HepG2 (cell line): ENCODE data around the gene SH3BGR. TPM values are rescaled to one million over a fixed set of nuclear protein-coding genes. Genes with fewer than 3 reads are reported as not detected.

Experiments
- CC2D1A ChIP-seq: sonication (generic); formaldehyde crosslinking; IDR thresholded peaks from 2 replicates; pipeline ENCODE4 v1.8.1; 2023; ENCODE audit warnings: mild to moderate bottlenecking, missing genetic modification reagents
- CHD2 ChIP-seq: IDR thresholded peaks from 2 replicates; pipeline ENCODE4 v1.6.1; 2011; ENCODE audit warnings: low read depth, low read length, improper control_type of control experiment
- FLYWCH1 ChIP-seq: sonication (generic); formaldehyde crosslinking; IDR thresholded peaks from 2 replicates; pipeline ENCODE4 v1.8.1; 2023; ENCODE audit warnings: mild to moderate bottlenecking, missing genetic modification reagents
- GABPB1 ChIP-seq: IDR thresholded peaks from 2 replicates; pipeline ENCODE4 v1.6.1; 2016; ENCODE audit warnings: mild to moderate bottlenecking, missing genetic modification reagents, moderate library complexity, missing compliant biosample characterization
- GTF2F1 ChIP-seq: fragments of 150-350 bp; IDR thresholded peaks from 2 replicates; pipeline ENCODE4 v1.6.1; 2014; ENCODE audit warnings: low read length
- HDAC1 ChIP-seq: sonication (generic); formaldehyde crosslinking; IDR thresholded peaks from 2 replicates; pipeline ENCODE4 v1.5.1; 2020; ENCODE audit warnings: mild to moderate bottlenecking, missing genetic modification reagents
- HMGA1 ChIP-seq: sonication (generic); formaldehyde crosslinking; conservative IDR thresholded peaks from 2 replicates; pipeline ENCODE4 v1.4.0; 2020; ENCODE audit warnings: missing genetic modification reagents
- HOXA3 ChIP-seq: sonication (generic); formaldehyde crosslinking; IDR thresholded peaks from 2 replicates; pipeline ENCODE4 v1.5.0; 2020; ENCODE audit warnings: missing genetic modification reagents
- KDM1A ChIP-seq: IDR thresholded peaks from 2 replicates; pipeline ENCODE4 v1.6.1; 2016; ENCODE audit warnings: missing compliant biosample characterization
- KLF11 ChIP-seq: IDR thresholded peaks from 2 replicates; pipeline ENCODE4 v1.6.1; 2016; ENCODE audit warnings: missing compliant biosample characterization
- KMT2B ChIP-seq: IDR thresholded peaks from 2 replicates; pipeline ENCODE4 v1.6.1; 2016; ENCODE audit warnings: missing genetic modification reagents, missing compliant biosample characterization
- NR2F6 ChIP-seq, 2 experiments: IDR thresholded peaks; 2 replicates each; pipeline ENCODE4 v1.6.1; 2016; ENCODE audit warnings: antibody characterized with exemption in 1 of 2, mild to moderate bottlenecking in 1 of 2
- POLR2A ChIP-seq, 2 experiments: IDR thresholded peaks; 2 replicates each; pipeline ENCODE4 v1.6.1; 2011; ENCODE audit warnings: low read depth in 2 of 2, low read length in 2 of 2, mild to moderate bottlenecking in 1 of 2, moderate library complexity in 1 of 2; ENCODE audit not compliant: insufficient read depth in 1 of 2
- RAD51 ChIP-seq: fragments of 450-650 bp; IDR thresholded peaks from 2 replicates; pipeline ENCODE4 v1.6.1; 2016; ENCODE audit warnings: borderline replicate concordance
- SNAPC2 ChIP-seq: sonication (generic); formaldehyde crosslinking; IDR thresholded peaks from 2 replicates; pipeline ENCODE4 v1.8.1; 2022; ENCODE audit warnings: mild to moderate bottlenecking, missing genetic modification reagents
- SOX6 ChIP-seq, 2 experiments: fragments of 450-650 bp in 1 of 2; sonication (generic) in 1 of 2; formaldehyde crosslinking in 1 of 2; IDR thresholded peaks; 2 replicates each; pipeline versions ENCODE4 v1.4.0 to v1.6.1; 2017 to 2020; ENCODE audit warnings: antibody characterized with exemption in 1 of 2, mild to moderate bottlenecking in 1 of 2, missing genetic modification reagents in 1 of 2
- STAG1 ChIP-seq: sonication (generic); formaldehyde crosslinking; IDR thresholded peaks from 2 replicates; pipeline ENCODE4 v1.4.0; 2020; ENCODE audit warnings: missing genetic modification reagents
- ZIK1 ChIP-seq: sonication (generic); formaldehyde crosslinking; IDR thresholded peaks from 2 replicates; pipeline ENCODE4 v1.5.0; 2020; ENCODE audit warnings: mild to moderate bottlenecking, low read depth, missing genetic modification reagents, borderline replicate concordance
- ZNF143 ChIP-seq: sonication (generic); formaldehyde crosslinking; IDR thresholded peaks from 2 replicates; pipeline ENCODE4 v1.4.0; 2020; ENCODE audit warnings: missing genetic modification reagents
- ZNF430 ChIP-seq: sonication (generic); formaldehyde crosslinking; IDR thresholded peaks from 2 replicates; pipeline ENCODE4 v1.9.0; 2021; ENCODE audit warnings: mild to moderate bottlenecking, missing genetic modification reagents
- ZNF607 ChIP-seq: sonication (generic); formaldehyde crosslinking; IDR thresholded peaks from 2 replicates; pipeline ENCODE4 v1.5.1; 2020; ENCODE audit warnings: missing genetic modification reagents, mild to moderate bottlenecking, borderline replicate concordance
- ZNF652 ChIP-seq: IDR thresholded peaks from 2 replicates; pipeline ENCODE4 v1.6.1; 2016; ENCODE audit warnings: low read depth, borderline replicate concordance
- ZNF788 ChIP-seq: sonication (generic); formaldehyde crosslinking; IDR thresholded peaks from 2 replicates; pipeline ENCODE4 v1.5.0; 2020; ENCODE audit warnings: mild to moderate bottlenecking, missing genetic modification reagents, borderline replicate concordance
- ZNF879 ChIP-seq: sonication (generic); formaldehyde crosslinking; IDR thresholded peaks from 2 replicates; pipeline ENCODE4 v1.8.1; 2023; ENCODE audit warnings: missing genetic modification reagents
- polyA plus RNA-seq, 8 experiments: library from polyadenylated mRNA; depleted of rRNA in 3 of 8; stranded (reverse) in 7 of 8; unstranded in 1 of 8; fragments of >200 nt; fragmentation: Illumina TruSeq in 4 of 8; extraction: Trizol in 4 of 8; gene quantifications; 2 replicates each; pipeline versions ENCODE4 v1.2.1 to v1.2.3, GENCODE V29; 2011 to 2016; ENCODE audit warnings: low read depth in 4 of 8, missing spikeins in 1 of 8, mixed read lengths in 1 of 8; ENCODE audit not compliant: insufficient read depth in 1 of 8
- total RNA-seq, 5 experiments: library from RNA; depleted of rRNA; stranded (reverse); fragments of >200 nt; fragmentation: Illumina TruSeq; extraction: Trizol; gene quantifications; 2 replicates each; pipeline ENCODE4 v1.2.3, GENCODE V29; 2016; ENCODE audit warnings: low read depth in 1 of 5
- TF ChIP-seq, protein P1 (sequence below): IDR thresholded peaks from 2 replicates; pipeline ENCODE4 v1.6.1; 2018; ENCODE audit warnings: missing genetic modification reagents, mild to moderate bottlenecking, missing compliant biosample characterization
- TF ChIP-seq, protein P2 (sequence below): sonication (generic); formaldehyde crosslinking; IDR thresholded peaks from 2 replicates; pipeline ENCODE4 v1.8.0; 2022; ENCODE audit warnings: low read depth, missing genetic modification reagents
- TF ChIP-seq, protein P3 (sequence below): sonication (generic); formaldehyde crosslinking; conservative IDR thresholded peaks from 2 replicates; pipeline ENCODE4 v1.8.0; 2022; ENCODE audit warnings: missing genetic modification reagents

The SH3BGR gene
- total and polyA plus RNA-seq, 2 of the 13 experiments (the other 11 are each of a cell fraction or from before 2014, with no cell fraction given) = 0.48 TPM; not detected in 1

DNA sequence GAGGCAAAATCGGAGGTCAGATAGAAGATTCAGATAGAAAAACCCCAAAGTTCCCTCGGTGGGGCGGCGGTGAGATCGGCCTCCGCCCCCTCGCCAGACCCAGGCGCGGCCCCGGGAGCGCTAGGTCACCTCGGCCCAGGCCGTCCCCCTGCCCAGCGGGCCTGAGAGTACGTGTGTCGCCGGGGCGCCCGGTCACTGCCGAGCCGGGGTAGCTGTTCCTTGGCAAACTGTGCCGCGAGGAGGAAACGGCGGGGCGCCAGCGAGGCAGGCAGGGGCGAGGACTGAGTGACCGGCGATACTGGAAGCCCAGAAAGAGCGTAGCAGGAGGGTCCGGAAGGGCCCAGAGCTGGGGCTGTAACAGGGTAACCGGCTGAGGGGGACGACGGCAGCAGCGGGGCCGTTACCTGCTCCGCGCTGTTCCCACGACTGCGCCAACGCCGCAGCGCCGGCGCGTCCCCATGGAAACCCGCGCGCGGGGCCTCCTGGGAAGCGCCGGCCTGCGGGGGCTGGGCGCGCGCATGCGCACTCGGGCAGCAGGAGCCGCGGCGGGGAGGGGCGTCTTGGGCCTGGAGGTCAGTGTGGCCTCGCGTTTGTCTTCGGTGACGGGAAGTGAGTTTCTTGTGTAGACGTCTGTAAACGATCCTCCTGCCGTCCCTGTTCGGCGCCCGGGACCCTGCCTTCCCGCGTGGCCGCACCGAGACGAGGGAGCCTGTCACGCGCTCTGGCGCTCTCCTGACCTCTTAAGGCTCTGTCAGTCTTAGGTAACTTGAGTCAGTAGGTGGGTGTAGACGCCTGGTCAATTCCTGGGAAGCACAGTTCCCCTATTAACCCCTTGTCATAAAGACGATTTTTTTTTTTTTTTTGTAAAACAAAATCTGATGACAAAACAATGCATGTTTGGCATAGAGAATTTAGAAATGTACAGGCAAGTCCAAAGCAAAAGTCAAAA, 6.2 kb upstream of the SH3BGR start, which contains the start of gene LCA5L (continued):
- TF ChIP-seq STAG1 (CRISPR knock-in tag) (peak; percentile 8; the same call in 1 of the 2 replicates), RAD51 (no peak), ZNF430 (CRISPR knock-in tag) (peak; percentile 53; the same call in 1 of the 2 replicates), HOXA3 (CRISPR knock-in tag) (peak; percentile 41; the same call in 1 of the 2 replicates), ZNF607 (CRISPR knock-in tag) (no peak), HMGA1 (CRISPR knock-in tag) (no peak), FLYWCH1 (CRISPR knock-in tag) (no peak), KDM1A (CRISPR knock-in tag) (0 out of 2 replicates have a peak, but pooled peaks have one; percentile 10), ZNF652 (CRISPR knock-in tag) (peak; percentile 75), KMT2B (peak; percentile 46; the same call in 1 of the 2 replicates), ZNF143 (CRISPR knock-in tag) (peak; percentile 88), NR2F6 (IDR thresholded peaks at IDR 0.05) (peak; percentile 20; the same call in 1 of the 2 replicates), NR2F6 (CRISPR knock-in tag; IDR thresholded peaks at IDR 0.05) (0 out of 2 replicates have a peak, but pooled peaks have one; percentile 31), POLR2A (IDR thresholded peaks at IDR 0.05; ENCODE audit: insufficient read depth in 1 of 2, low read depth in 2 of 2, low read length in 2 of 2) (peak; percentile 40 to 91; a peak in 2 of 4 replicates), ZNF788 (CRISPR knock-in tag) (peak; percentile 75; the same call in 1 of the 2 replicates), KLF11 (CRISPR knock-in tag) (no peak), ZIK1 (CRISPR knock-in tag) (peak; percentile 34; the same call in 1 of the 2 replicates), SNAPC2 (peak; percentile 53; the same call in 1 of the 2 replicates), HDAC1 (peak; percentile 91), CC2D1A (CRISPR knock-in tag) (0 out of 2 replicates have a peak, but pooled peaks have one; percentile 50), GTF2F1 (no peak), CHD2 (peak; percentile 40; the same call in 1 of the 2 replicates), SOX6 (IDR thresholded peaks at IDR 0.05) (no peak), SOX6 (CRISPR knock-in tag; IDR thresholded peaks at IDR 0.05) (peak; percentile 16; the same call in 1 of the 2 replicates), GABPB1 (CRISPR knock-in tag) (peak; percentile 73), ZNF879 (CRISPR knock-in tag) (no peak)
- TF ChIP-seq, protein P1, sequence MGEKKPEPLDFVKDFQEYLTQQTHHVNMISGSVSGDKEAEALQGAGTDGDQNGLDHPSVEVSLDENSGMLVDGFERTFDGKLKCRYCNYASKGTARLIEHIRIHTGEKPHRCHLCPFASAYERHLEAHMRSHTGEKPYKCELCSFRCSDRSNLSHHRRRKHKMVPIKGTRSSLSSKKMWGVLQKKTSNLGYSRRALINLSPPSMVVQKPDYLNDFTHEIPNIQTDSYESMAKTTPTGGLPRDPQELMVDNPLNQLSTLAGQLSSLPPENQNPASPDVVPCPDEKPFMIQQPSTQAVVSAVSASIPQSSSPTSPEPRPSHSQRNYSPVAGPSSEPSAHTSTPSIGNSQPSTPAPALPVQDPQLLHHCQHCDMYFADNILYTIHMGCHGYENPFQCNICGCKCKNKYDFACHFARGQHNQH = peak; percentile 40; the same call in 1 of the 2 replicates
- TF ChIP-seq, protein P2, sequence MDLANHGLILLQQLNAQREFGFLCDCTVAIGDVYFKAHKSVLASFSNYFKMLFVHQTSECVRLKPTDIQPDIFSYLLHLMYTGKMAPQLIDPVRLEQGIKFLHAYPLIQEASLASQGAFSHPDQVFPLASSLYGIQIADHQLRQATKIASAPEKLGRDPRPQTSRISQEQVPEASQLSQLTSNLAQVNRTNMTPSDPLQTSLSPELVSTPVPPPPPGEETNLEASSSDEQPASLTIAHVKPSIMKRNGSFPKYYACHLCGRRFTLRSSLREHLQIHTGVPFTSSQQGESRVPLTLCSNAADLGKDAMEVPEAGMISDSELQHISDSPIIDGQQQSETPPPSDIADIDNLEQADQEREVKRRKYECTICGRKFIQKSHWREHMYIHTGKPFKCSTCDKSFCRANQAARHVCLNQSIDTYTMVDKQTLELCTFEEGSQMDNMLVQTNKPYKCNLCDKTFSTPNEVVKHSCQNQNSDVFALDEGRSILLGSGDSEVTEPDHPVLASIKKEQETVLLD = 0 out of 2 replicates have a peak, but pooled peaks have one; percentile 36
- TF ChIP-seq, protein P3, sequence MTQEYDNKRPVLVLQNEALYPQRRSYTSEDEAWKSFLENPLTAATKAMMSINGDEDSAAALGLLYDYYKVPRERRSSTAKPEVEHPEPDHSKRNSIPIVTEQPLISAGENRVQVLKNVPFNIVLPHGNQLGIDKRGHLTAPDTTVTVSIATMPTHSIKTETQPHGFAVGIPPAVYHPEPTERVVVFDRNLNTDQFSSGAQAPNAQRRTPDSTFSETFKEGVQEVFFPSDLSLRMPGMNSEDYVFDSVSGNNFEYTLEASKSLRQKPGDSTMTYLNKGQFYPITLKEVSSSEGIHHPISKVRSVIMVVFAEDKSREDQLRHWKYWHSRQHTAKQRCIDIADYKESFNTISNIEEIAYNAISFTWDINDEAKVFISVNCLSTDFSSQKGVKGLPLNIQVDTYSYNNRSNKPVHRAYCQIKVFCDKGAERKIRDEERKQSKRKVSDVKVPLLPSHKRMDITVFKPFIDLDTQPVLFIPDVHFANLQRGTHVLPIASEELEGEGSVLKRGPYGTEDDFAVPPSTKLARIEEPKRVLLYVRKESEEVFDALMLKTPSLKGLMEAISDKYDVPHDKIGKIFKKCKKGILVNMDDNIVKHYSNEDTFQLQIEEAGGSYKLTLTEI (CRISPR knock-in tag) = no peak
